Uterus (tissue), 4 donors: ENCODE results near the gene NFIA. TPM values are rescaled to one million over a fixed set of nuclear protein-coding genes. Genes with fewer than 3 reads are reported as not detected.

Experiments
- DNase-seq, 2 donors: peaks; one replicate each; pipeline ENCODE4 v3.0.0-alpha.2; 2019 to 2020
- H3K27ac ChIP-seq, 2 donors: fragments of 200-600 bp; sonication (generic); 1 replicate in 1 of 2; 2 replicates in 1 of 2; pipeline ENCODE4 v1.5.1; 2016 to 2018
- H3K27me3 ChIP-seq, 2 donors: fragments of 200-600 bp; sonication (generic); one replicate each; pipeline ENCODE4 v1.5.1; 2018 to 2019; ENCODE audit warnings: control low read depth in 1 of 2
- H3K36me3 ChIP-seq, 2 donors: fragments of 200-600 bp; sonication (generic); one replicate each; pipeline ENCODE4 v1.5.1; 2019; ENCODE audit warnings: control low read depth in 1 of 2
- H3K4me1 ChIP-seq, 2 donors: fragments of 200-600 bp; sonication (generic); one replicate each; pipeline ENCODE4 v1.5.1; 2018 to 2019; ENCODE audit warnings: control low read depth in 1 of 2
- H3K4me3 ChIP-seq, 2 donors: fragments of 200-600 bp; sonication (generic); 1 replicate in 1 of 2; 2 replicates in 1 of 2; pipeline ENCODE4 v1.5.1; 2018 to 2019; ENCODE audit warnings: mild to moderate bottlenecking in 1 of 2
- H3K9me3 ChIP-seq, 2 donors: fragments of 200-600 bp; sonication (generic); one replicate each; pipeline ENCODE4 v1.5.1; 2019; ENCODE audit warnings: control low read depth in 1 of 2
- CTCF ChIP-seq, 4 experiments: fragments of 200-600 bp in 2 of 4; fragments of 450-650 bp in 2 of 4; sonication (generic) in 2 of 4; IDR thresholded peaks; one replicate each; pipeline ENCODE4 v1.5.1; 2016 to 2019; ENCODE audit warnings: antibody characterized with exemption in 4 of 4, mild to moderate bottlenecking in 2 of 4, moderate library complexity in 1 of 4
- POLR2A ChIP-seq, 2 donors: fragments of 450-650 bp; IDR thresholded peaks; one replicate each; pipeline ENCODE4 v1.6.1; 2016; ENCODE audit warnings: antibody characterized with exemption in 2 of 2, mild to moderate bottlenecking in 1 of 2, moderate library complexity in 1 of 2
- intact Hi-C: fragments of 100-400 bp; cut with DNase I; formaldehyde crosslinking; loops from one replicate; pipeline ENCODE4 v1.15.1; 2023; ENCODE audit warnings: low total_unique reads
- total RNA-seq, 4 donors: library from RNA; depleted of rRNA in 3 of 4; stranded (reverse); fragments of >200 nt in 3 of 4; gene quantifications; one replicate each; pipeline versions ENCODE4 v1.1.0 to v1.2.4, GENCODE V29; 2014 to 2023
- donor health status: DM: yes; HTN: yes; CAD: no.

The NFIA gene
- total RNA-seq, 4 donors from 2014 or later: 49.2 to 116 (median 64.9) TPM

GRCh38 chr1:61238359-61238665 lies 156.0 kb downstream of the NFIA start:
- Histone ChIP-seq H3K36me3 (no peaks in the 10 kb centered on the region), H3K4me3 (no peak overlapping the region), H3K27me3 (no peaks in the 10 kb centered on the region), H3K9me3 (no peaks in the 10 kb centered on the region), H3K27ac (peak overlapping the region in 1 of 2 donors; percentile 52), H3K4me1 (peaks cover 0 to 21% of the 10 kb centered on the region in 2 donors)
- no peak for DNase-seq
- TF ChIP-seq POLR2A (IDR thresholded peaks at IDR 0.05): no peak
- TF ChIP-seq CTCF (IDR thresholded peaks at IDR 0.05): no peak
- intact Hi-C loops: no loop called here

GRCh38 chr1:61240878-61241277 lies 158.5 kb downstream of the NFIA start:
- TF ChIP-seq CTCF (IDR thresholded peaks at IDR 0.05): no peak
- TF ChIP-seq POLR2A (IDR thresholded peaks at IDR 0.05): no peak
- Histone ChIP-seq H3K27ac (peak overlapping the region; percentile 55 to 68), H3K4me1 (peaks cover 8 to 34% of the 10 kb centered on the region in 2 donors), H3K27me3 (no peaks in the 10 kb centered on the region), H3K9me3 (no peaks in the 10 kb centered on the region), H3K4me3 (no peak overlapping the region), H3K36me3 (no peaks in the 10 kb centered on the region)
- no peak for DNase-seq
- intact Hi-C loops: no loop called here

- Histone ChIP-seq H3K36me3 (no peaks in the 10 kb centered on the region), H3K9me3 (no peaks in the 10 kb centered on the region), H3K4me3 (no peak overlapping the region), H3K4me1 (peaks cover 8 to 34% of the 10 kb centered on the region in 2 donors), H3K27me3 (no peaks in the 10 kb centered on the region), H3K27ac (peak overlapping the region; percentile 55 to 68)
- TF ChIP-seq CTCF (IDR thresholded peaks at IDR 0.05): no peak
- no peak for TF ChIP-seq POLR2A (IDR thresholded peaks at IDR 0.05)
- DNase-seq: peak; percentile 40 to 53
- intact Hi-C loops: no loop called here
These were observed 159.1 kb downstream of the NFIA start for GRCh38 chr1:61241411-61241838.

GRCh38 chr1:61241973-61242381 lies 159.6 kb downstream of the NFIA start:
- TF ChIP-seq POLR2A (IDR thresholded peaks at IDR 0.05) (no peak), CTCF (IDR thresholded peaks at IDR 0.05) (no peak)
- no peak for DNase-seq
- intact Hi-C loops: no loop called here
- Histone ChIP-seq H3K9me3 (no peaks in the 10 kb centered on the region), H3K27ac (peak overlapping the region; percentile 55 to 68), H3K27me3 (no peaks in the 10 kb centered on the region), H3K4me1 (peaks cover 8 to 34% of the 10 kb centered on the region in 2 donors), H3K4me3 (no peak overlapping the region), H3K36me3 (no peaks in the 10 kb centered on the region)

GRCh38 chr1:61244114-61244513 lies 161.8 kb downstream of the NFIA start:
- H3K27ac ChIP-seq: peak overlapping the region; percentile 48 to 71
- H3K36me3 ChIP-seq: no peaks in the 10 kb centered on the region
- no peaks in the 10 kb centered on the region for H3K9me3 ChIP-seq
- no peak overlapping the region for H3K4me3 ChIP-seq
- peaks cover 8 to 22% of the 10 kb centered on the region in 2 donors for H3K4me1 ChIP-seq
- TF ChIP-seq CTCF (IDR thresholded peaks at IDR 0.05): no peak
- TF ChIP-seq POLR2A (IDR thresholded peaks at IDR 0.05): no peak
- intact Hi-C loops: no loop called here
- H3K27me3 ChIP-seq: no peaks in the 10 kb centered on the region
- no peak for DNase-seq
